ENCODE data around the gene STUB1.

Gene STUB1

DNA sequence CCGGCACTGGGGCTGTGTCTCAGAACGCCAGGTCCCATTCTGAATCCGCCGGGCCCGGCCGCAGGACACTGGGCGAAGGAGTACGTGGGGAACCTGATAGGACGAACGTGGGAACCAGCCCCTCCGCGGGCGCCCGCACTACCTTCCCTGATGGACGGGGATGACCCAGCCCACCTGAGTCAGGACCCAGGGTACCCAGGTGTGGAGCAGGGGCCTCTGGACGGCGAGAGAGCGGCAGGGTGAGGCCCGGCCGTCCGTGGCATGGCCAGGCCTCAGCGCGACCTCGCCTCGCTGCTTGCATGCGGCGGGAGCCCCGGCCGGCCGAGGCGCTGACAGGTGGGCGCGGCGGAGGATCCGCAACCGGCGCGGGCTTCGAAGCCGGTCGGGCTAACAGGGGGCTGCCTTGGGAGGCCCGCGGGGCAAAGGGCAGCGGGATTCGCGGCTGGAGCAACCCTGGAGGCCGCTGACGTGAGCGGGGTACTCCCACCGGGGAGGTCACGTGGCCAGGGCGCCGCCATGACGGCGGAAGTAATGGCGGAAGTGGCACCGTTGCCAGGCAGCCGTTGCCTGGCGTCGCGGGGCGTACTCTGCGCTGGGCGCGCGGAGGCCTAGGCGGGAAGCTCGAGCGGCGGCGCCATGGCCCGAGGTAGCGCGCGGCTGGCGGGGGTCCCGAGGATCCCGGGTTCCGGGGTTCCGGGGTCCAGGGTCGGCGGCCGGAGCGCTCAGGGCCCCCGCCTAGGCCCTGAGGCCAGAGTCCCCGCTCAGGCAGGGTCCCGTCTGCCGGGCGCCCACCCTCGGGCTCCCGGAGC, 31.2 kb upstream of the STUB1 start, which contains the start of gene WDR90:
Gene WDR90 (plus strand): TSS at position 585 of the 809 bp plus-strand sequence. CDS start 52 bp downstream, at position 637.
- ATAC-seq (replicated peaks) (peak; percentile 92 to 95), DNase-seq (peak; percentile 90)
- Mint-ChIP-seq H3K27ac (peak within 1 kb of the TSS; percentile 93), H3K36me3 (peaks cover 8% of the 10 kb centered on the region in 2 donors), H3K4me3 (peak within 1 kb of the TSS; percentile 86 to 91), H3K4me1 (peaks cover 20 to 46% of the 10 kb centered on the region in 2 donors), H3K9me3 (no peaks in the 10 kb centered on the region), H3K27me3 (no peaks in the 10 kb centered on the region)

GRCh38 chr16:649631-650030, 30.6 kb upstream of the STUB1 start:
- ATAC-seq (replicated peaks) = peak; percentile 15 to 28
- Mint-ChIP-seq H3K4me3 (peak overlapping the region; percentile 78 to 81), H3K27me3 (no peaks in the 10 kb centered on the region), H3K36me3 (peaks cover 2 to 6% of the 10 kb centered on the region in 2 donors), H3K4me1 (peaks cover 16 to 39% of the 10 kb centered on the region in 2 donors), H3K27ac (peak overlapping the region; percentile 47), H3K9me3 (no peaks in the 10 kb centered on the region)
- DNase-seq = no peak

DNA sequence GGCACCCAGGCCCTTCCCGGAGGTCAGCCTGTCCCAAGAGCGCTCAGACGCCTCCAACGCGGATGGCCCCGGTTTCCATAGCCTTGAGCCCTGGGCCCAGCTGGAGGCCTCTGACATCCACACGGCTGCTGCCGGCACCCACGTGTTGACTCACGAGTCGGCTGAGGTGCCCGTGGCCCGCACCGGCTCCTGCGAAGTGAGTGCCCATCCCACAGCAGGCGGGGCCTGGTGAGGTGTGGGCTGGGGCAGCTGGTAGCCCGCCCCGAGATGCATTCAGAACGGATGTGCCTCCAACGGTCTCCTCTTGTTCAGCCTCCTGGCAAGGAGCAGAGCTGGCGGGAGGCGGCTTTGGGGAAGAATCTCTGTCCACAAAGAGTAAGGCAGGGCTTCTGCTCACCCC, 28.4 kb upstream of the STUB1 start:
- Mint-ChIP-seq H3K27me3 (no peaks in the 10 kb centered on the region), H3K4me3 (no peak overlapping the region), H3K27ac (no peak overlapping the region), H3K36me3 (peaks cover 0 to 4% of the 10 kb centered on the region in 2 donors), H3K9me3 (no peaks in the 10 kb centered on the region), H3K4me1 (peaks cover 12 to 24% of the 10 kb centered on the region in 2 donors)
- DNase-seq (no peak), ATAC-seq (replicated peaks) (no peak)

DNA sequence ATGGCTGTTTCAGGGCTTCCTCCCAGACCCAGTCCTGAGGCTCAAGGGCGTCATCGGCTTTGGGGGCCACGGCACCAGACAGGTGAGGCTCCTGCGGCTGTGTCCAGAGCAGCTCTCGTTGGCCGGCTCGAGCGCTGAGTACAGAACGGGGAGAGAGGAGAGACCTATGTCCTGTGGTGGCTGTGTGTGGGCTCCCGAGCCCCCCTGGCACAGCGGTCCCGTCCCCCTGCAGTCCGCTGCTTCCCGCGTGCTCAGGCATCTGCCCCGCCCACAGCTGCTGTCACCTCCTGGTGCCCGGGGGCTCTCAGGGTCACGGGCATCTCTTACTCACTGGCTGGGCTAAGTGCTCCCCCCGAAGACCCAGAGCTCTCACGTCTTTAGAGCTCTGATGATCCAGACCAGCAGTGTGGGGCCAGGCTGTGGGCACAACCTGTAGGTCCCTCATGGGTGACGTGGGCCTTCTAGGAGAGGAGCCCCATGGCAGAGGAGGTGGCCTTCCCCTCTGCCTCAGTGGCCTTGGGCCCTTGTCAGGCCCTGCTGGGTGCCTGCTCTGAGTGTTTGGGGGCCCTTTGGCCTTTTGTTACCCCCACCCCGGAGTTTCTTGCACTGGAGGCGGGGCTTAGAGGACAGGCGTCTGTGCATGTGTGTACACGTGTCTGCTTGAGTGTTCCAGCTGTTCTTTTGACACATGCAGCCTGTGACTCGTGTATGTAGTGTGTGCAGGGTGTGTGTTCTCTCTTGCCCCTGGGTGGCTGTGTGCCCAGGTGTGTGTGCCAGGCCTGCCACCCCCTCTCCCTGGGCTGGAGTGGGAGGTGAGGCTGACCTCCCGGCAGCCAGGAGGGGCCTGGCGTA, 27.5 kb upstream of the STUB1 start:
- ATAC-seq (replicated peaks) = no peak
- H3K36me3 Mint-ChIP-seq = peaks cover 0 to 4% of the 10 kb centered on the region in 2 donors
- H3K4me3 Mint-ChIP-seq = no peak overlapping the region
- no peak overlapping the region for H3K27ac Mint-ChIP-seq
- H3K4me1 Mint-ChIP-seq = peaks cover 9 to 18% of the 10 kb centered on the region in 2 donors
- no peaks in the 10 kb centered on the region for H3K9me3 Mint-ChIP-seq
- H3K27me3 Mint-ChIP-seq = no peaks in the 10 kb centered on the region
- DNase-seq = no peak

GRCh38 chr16:654034-654433, 26.2 kb upstream of the STUB1 start:
- no peak for DNase-seq
- Mint-ChIP-seq H3K9me3 (no peaks in the 10 kb centered on the region), H3K4me3 (no peak overlapping the region), H3K36me3 (peaks cover 7 to 8% of the 10 kb centered on the region in 2 donors), H3K27ac (no peak overlapping the region), H3K27me3 (no peaks in the 10 kb centered on the region), H3K4me1 (peaks cover 6 to 8% of the 10 kb centered on the region in 2 donors)
- ATAC-seq (replicated peaks) = no peak

GRCh38 chr16:657487-657886, 22.7 kb upstream of the STUB1 start:
- Mint-ChIP-seq H3K27ac (no peak overlapping the region), H3K36me3 (peaks cover 13 to 23% of the 10 kb centered on the region in 2 donors), H3K27me3 (no peaks in the 10 kb centered on the region), H3K9me3 (no peaks in the 10 kb centered on the region), H3K4me1 (peaks cover 4 to 15% of the 10 kb centered on the region in 2 donors), H3K4me3 (no peak overlapping the region)
- no peak for ATAC-seq (replicated peaks)
- DNase-seq = no peak

DNA sequence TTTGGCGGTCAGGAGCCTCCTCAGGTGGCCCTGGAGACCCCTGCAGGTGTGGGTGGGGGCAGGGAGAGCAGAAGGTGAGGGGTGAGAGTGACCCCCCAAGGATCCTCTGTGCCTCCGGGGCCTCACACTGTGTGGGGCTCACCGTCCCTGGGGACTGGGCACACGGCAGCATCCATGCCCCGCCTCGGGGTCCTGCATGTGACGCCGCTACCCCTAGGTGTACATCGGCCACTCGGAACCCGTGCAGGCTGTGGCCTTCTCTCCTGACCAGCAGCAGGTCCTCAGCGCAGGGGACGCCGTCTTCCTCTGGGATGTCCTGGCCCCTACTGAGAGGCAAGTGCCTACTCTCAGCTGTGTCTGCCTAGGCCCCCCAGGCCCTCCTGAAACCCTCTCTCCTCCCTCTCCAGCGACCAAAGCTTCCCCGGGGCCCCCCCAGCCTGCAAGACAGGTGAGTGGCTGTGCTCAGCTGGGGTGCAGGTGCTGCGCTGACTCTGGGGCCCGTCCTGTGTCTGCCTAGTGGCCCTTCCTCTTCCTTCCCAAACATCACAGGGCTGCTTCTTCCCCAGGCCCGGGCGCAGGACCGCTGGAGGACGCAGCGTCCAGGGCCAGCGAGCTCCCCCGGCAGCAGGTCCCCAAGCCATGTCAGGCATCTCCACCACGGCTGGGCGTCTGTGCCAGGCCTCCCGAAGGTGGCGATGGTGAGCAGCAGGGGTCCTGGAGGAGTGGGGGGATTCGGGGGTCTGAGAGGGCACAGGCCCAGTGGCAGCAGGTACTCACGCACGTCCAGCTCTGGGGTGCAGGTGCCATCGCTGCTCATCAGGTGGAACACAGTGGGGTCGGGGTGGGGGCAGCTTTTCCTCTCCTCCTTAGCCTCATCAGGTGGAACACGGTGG, 21.3 kb upstream of the STUB1 start:
- H3K36me3 Mint-ChIP-seq = peaks cover 13 to 27% of the 10 kb centered on the region in 2 donors
- no peak for DNase-seq
- H3K9me3 Mint-ChIP-seq = no peaks in the 10 kb centered on the region
- H3K27ac Mint-ChIP-seq = peak overlapping the region; percentile 37
- no peaks in the 10 kb centered on the region for H3K27me3 Mint-ChIP-seq
- no peak for ATAC-seq (replicated peaks)
- H3K4me3 Mint-ChIP-seq = no peak overlapping the region
- peaks cover 4 to 15% of the 10 kb centered on the region in 2 donors for H3K4me1 Mint-ChIP-seq

GRCh38 chr16:659618-660017, 20.6 kb upstream of the STUB1 start:
- no peak for DNase-seq
- no peak overlapping the region for H3K4me3 Mint-ChIP-seq
- no peaks in the 10 kb centered on the region for H3K27me3 Mint-ChIP-seq
- H3K4me1 Mint-ChIP-seq = peaks cover 4 to 15% of the 10 kb centered on the region in 2 donors
- no peak for ATAC-seq (replicated peaks)
- H3K9me3 Mint-ChIP-seq = no peaks in the 10 kb centered on the region
- peaks cover 13 to 27% of the 10 kb centered on the region in 2 donors for H3K36me3 Mint-ChIP-seq
- H3K27ac Mint-ChIP-seq = no peak overlapping the region

GRCh38 chr16:660132-660458, 20.1 kb upstream of the STUB1 start:
- no peak overlapping the region for H3K4me3 Mint-ChIP-seq
- peak overlapping the region; percentile 42 for H3K27ac Mint-ChIP-seq
- peaks cover 4 to 15% of the 10 kb centered on the region in 2 donors for H3K4me1 Mint-ChIP-seq
- H3K36me3 Mint-ChIP-seq = peaks cover 13 to 27% of the 10 kb centered on the region in 2 donors
- H3K9me3 Mint-ChIP-seq = no peaks in the 10 kb centered on the region
- peak in 1 of 2 donors; percentile 2 for ATAC-seq (replicated peaks)
- H3K27me3 Mint-ChIP-seq = no peaks in the 10 kb centered on the region
- DNase-seq = no peak

GRCh38 chr16:660459-661183, 19.6 kb upstream of the STUB1 start:
- peaks cover 13 to 27% of the 10 kb centered on the region in 2 donors for H3K36me3 Mint-ChIP-seq
- H3K9me3 Mint-ChIP-seq = no peaks in the 10 kb centered on the region
- ATAC-seq (replicated peaks) (peak; percentile 86 to 87), DNase-seq (peak; percentile 54)
- peak overlapping the region; percentile 41 to 63 for H3K4me3 Mint-ChIP-seq
- H3K27ac Mint-ChIP-seq = peak overlapping the region; percentile 42
- H3K4me1 Mint-ChIP-seq = peaks cover 4 to 15% of the 10 kb centered on the region in 2 donors
- no peaks in the 10 kb centered on the region for H3K27me3 Mint-ChIP-seq

DNA sequence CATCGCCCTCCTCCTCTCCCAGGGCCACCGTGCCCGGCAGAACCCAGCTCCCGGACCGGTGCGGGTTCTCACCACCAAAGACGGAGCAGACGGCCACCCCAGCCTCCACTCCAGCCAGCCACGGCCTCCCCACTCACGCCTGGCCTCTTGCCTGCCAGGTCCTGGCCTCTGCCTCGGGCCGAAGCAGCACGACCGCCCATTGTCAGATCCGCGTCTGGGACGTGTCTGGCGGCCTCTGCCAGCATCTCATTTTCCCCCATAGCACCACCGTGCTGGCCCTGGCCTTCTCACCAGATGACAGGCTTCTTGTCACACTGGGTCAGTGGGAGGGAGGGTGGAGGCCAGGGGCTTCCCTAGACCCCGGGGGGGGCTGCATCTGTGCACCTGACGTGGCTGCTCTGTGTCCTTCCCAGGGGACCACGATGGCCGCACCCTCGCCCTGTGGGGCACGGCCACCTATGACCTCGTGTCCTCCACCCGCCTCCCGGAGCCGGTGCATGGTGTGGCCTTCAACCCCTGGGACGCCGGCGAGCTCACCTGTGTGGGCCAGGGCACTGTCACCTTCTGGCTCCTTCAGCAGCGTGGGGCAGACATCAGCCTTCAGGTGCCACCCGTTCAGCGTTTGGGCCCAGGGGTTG, 18.9 kb upstream of the STUB1 start:
- peak in 1 of 2 donors; percentile 7 for ATAC-seq (replicated peaks)
- Mint-ChIP-seq H3K36me3 (peaks cover 13 to 27% of the 10 kb centered on the region in 2 donors), H3K4me3 (peak overlapping the region; percentile 41 to 63), H3K4me1 (peaks cover 4 to 15% of the 10 kb centered on the region in 2 donors), H3K27me3 (no peaks in the 10 kb centered on the region), H3K27ac (peak overlapping the region; percentile 9), H3K9me3 (no peaks in the 10 kb centered on the region)
- no peak for DNase-seq

GRCh38 chr16:662095-662494, 18.1 kb upstream of the STUB1 start:
- no peak overlapping the region for H3K4me3 Mint-ChIP-seq
- no peak overlapping the region for H3K27ac Mint-ChIP-seq
- peaks cover 13 to 27% of the 10 kb centered on the region in 2 donors for H3K36me3 Mint-ChIP-seq
- DNase-seq = no peak
- peaks cover 4 to 15% of the 10 kb centered on the region in 2 donors for H3K4me1 Mint-ChIP-seq
- no peaks in the 10 kb centered on the region for H3K9me3 Mint-ChIP-seq
- ATAC-seq (replicated peaks) = no peak
- H3K27me3 Mint-ChIP-seq = no peaks in the 10 kb centered on the region

DNA sequence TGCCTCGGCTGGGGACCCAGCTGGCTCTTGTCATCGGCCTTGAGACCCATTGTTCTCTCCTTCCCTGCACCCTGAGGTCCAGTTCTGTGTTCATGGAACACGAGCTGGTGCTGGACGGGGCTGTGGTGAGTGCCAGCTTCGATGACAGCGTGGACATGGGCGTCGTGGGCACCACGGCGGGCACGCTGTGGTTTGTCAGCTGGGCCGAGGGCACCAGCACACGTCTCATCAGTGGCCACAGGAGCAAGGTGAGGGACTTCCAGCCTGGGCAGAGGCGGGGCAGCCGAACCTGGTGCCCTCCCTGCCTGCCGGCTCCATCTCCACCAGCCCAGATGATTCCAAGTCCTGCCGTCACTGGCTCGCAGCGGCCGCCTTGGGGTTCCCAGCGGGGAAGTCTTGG, 17.6 kb upstream of the STUB1 start:
- H3K27ac Mint-ChIP-seq = no peak overlapping the region
- H3K9me3 Mint-ChIP-seq = no peaks in the 10 kb centered on the region
- H3K4me3 Mint-ChIP-seq = no peak overlapping the region
- no peaks in the 10 kb centered on the region for H3K27me3 Mint-ChIP-seq
- H3K36me3 Mint-ChIP-seq = peaks cover 13 to 27% of the 10 kb centered on the region in 2 donors
- peaks cover 5 to 17% of the 10 kb centered on the region in 2 donors for H3K4me1 Mint-ChIP-seq
- DNase-seq (no peak), ATAC-seq (replicated peaks) (no peak)
